Gastrocnemius medialis (tissue), 4 donors: ENCODE measurements around the gene FNDC3B. TPM values are rescaled to one million over a fixed set of nuclear protein-coding genes. Genes with fewer than 3 reads are reported as not detected.

Source experiments
- ATAC-seq, 2 donors: fragments of 150-250 bp; one replicate each; pipeline ENCODE4 v1.9.1; 2016
- DNase-seq, 2 donors: peaks; one replicate each; pipeline ENCODE4 v3.0.0-alpha.2; 2019
- H3K27ac ChIP-seq, 4 donors: fragments of 200-600 bp; sonication (generic); 1 replicate in 1 of 4; 2 replicates in 3 of 4; pipeline ENCODE4 v1.5.1; 2016 to 2018; ENCODE audit warnings: mild to moderate bottlenecking in 2 of 4, moderate library complexity in 1 of 4
- H3K27me3 ChIP-seq, 3 donors: fragments of 200-600 bp; sonication (generic) in 2 of 3; 1 replicate in 1 of 3; 2 replicates in 2 of 3; pipeline versions ENCODE4 v1.5.1 to v1.6.0; 2016 to 2019; ENCODE audit warnings: mild to moderate bottlenecking in 1 of 3, moderate library complexity in 1 of 3
- H3K36me3 ChIP-seq, 2 donors: fragments of 200-600 bp; sonication (generic) in 1 of 2; one replicate each; pipeline ENCODE4 v1.5.1; 2017 to 2018
- H3K4me1 ChIP-seq, 2 donors: fragments of 200-600 bp; sonication (generic) in 1 of 2; one replicate each; pipeline ENCODE4 v1.5.1; 2016 to 2017; ENCODE audit warnings: mild to moderate bottlenecking in 2 of 2
- H3K4me3 ChIP-seq, 4 donors: fragments of 200-600 bp; sonication (generic) in 3 of 4; 1 replicate in 1 of 4; 2 replicates in 3 of 4; pipeline ENCODE4 v1.5.1; 2016 to 2019; ENCODE audit warnings: mild to moderate bottlenecking in 2 of 4
- H3K9me3 ChIP-seq, 3 donors: fragments of 200-600 bp; sonication (generic) in 2 of 3; 1 replicate in 1 of 3; 2 replicates in 2 of 3; pipeline ENCODE4 v1.5.1; 2016 to 2019
- POLR2A ChIP-seq, 2 donors: fragments of 450-650 bp; IDR thresholded peaks; one replicate each; pipeline ENCODE4 v1.6.1; 2017; ENCODE audit warnings: antibody characterized with exemption in 2 of 2, mild to moderate bottlenecking in 2 of 2, moderate library complexity in 2 of 2
- in situ Hi-C, 4 donors: fragments of 200-750 bp; cut with MboI; loops; one replicate each; pipeline versions ENCODE4 v1.15.0 to v1.8.0; 2017; ENCODE audit warnings: low sequenced_read_pairs in 4 of 4
- intact Hi-C: fragments of 100-400 bp; cut with DNase I; formaldehyde crosslinking; loops from one replicate; pipeline ENCODE4 v1.15.1; 2023; ENCODE audit warnings: low total_unique reads
- total RNA-seq, 4 donors: library from RNA; depleted of rRNA; stranded (reverse); fragments of >200 nt; gene quantifications; one replicate each; pipeline versions ENCODE4 v1.1.0 to v1.2.3, GENCODE V29; 2016
- TF ChIP-seq, protein P1 (sequence below), 5 experiments: fragments of 450-650 bp in 3 of 5; fragments of 200-600 bp in 2 of 5; sonication (generic) in 2 of 5; IDR thresholded peaks in 4 of 5; conservative IDR thresholded peaks in 1 of 5; 1 replicate in 4 of 5; 2 replicates in 1 of 5; pipeline ENCODE4 v1.5.1; 2016 to 2019; ENCODE audit warnings: antibody characterized with exemption in 5 of 5, mild to moderate bottlenecking in 3 of 5, moderate library complexity in 3 of 5

FNDC3B gene
- total RNA-seq, 4 donors from 2014 or later = 42.5 to 110 (median 74.2) TPM

DNA sequence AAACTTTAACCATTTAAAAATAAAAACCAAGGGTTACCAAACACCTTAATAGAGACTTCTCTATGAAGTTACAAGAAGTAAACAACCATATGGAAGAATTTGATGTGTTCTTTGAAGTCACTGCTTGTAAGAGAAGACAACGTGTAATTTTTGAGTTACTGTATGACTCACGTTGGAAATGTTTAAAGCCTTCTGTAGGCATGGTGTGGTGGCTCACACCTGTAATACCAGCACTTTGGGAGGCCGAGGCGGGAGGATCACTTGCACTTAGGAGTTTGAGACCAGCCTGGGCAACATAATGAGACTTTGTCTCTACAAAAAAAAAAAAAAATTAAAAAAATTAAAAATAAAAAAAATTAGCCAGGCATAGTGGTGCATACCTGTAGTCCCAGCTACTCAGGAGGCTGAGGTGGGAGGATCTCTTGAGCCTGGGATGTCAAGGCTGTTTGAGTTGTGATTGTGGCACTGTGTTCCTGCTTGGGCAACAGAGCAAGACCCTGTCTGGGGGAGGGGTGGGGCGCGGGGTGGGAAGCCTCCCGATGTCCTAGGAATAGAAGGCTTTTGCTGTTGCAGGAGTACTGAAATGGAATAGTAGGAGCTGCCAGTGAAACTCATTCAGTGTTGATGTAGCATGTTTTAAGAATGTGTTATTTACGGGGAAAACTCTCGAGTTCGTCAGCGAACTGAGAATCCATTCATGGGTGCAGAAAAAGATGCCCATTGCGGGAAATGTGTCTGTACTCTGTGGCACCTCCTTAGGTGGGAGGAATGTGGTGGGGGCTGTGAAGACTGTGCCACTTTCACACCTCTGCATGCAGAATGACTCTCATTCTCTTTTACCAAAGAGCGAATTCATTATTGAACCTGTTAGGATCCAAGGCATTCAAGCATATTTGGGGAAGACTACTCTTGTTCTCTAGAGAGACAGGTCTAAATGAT lies 134.2 kb downstream of the FNDC3B start:
- intact Hi-C loops (loop anchor here (5.0 kb wide), 1 partner anchor 44 kb away; no protein-coding TSS in a partner anchor), in situ Hi-C loops (no loop called here)
- Histone ChIP-seq H3K27ac (peak overlapping the region in 3 of 4 donors; percentile 27 to 50 (median 29)), H3K4me1 (peaks cover 73 to 88% of the 10 kb centered on the region in 2 donors), H3K4me3 (peak overlapping the region in 1 of 4 donors; percentile 1), H3K27me3 (no peaks in the 10 kb centered on the region), H3K9me3 (no peaks in the 10 kb centered on the region), H3K36me3 (no peaks in the 10 kb centered on the region)
- no peak for ATAC-seq
- DNase-seq = no peak
- TF ChIP-seq, protein P1, sequence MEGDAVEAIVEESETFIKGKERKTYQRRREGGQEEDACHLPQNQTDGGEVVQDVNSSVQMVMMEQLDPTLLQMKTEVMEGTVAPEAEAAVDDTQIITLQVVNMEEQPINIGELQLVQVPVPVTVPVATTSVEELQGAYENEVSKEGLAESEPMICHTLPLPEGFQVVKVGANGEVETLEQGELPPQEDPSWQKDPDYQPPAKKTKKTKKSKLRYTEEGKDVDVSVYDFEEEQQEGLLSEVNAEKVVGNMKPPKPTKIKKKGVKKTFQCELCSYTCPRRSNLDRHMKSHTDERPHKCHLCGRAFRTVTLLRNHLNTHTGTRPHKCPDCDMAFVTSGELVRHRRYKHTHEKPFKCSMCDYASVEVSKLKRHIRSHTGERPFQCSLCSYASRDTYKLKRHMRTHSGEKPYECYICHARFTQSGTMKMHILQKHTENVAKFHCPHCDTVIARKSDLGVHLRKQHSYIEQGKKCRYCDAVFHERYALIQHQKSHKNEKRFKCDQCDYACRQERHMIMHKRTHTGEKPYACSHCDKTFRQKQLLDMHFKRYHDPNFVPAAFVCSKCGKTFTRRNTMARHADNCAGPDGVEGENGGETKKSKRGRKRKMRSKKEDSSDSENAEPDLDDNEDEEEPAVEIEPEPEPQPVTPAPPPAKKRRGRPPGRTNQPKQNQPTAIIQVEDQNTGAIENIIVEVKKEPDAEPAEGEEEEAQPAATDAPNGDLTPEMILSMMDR (IDR thresholded peaks at IDR 0.05 in 4 of 5, conservative IDR thresholded peaks at IDR 0.05 in 1 of 5) = no peak
- no peak for TF ChIP-seq POLR2A (IDR thresholded peaks at IDR 0.05)

DNA sequence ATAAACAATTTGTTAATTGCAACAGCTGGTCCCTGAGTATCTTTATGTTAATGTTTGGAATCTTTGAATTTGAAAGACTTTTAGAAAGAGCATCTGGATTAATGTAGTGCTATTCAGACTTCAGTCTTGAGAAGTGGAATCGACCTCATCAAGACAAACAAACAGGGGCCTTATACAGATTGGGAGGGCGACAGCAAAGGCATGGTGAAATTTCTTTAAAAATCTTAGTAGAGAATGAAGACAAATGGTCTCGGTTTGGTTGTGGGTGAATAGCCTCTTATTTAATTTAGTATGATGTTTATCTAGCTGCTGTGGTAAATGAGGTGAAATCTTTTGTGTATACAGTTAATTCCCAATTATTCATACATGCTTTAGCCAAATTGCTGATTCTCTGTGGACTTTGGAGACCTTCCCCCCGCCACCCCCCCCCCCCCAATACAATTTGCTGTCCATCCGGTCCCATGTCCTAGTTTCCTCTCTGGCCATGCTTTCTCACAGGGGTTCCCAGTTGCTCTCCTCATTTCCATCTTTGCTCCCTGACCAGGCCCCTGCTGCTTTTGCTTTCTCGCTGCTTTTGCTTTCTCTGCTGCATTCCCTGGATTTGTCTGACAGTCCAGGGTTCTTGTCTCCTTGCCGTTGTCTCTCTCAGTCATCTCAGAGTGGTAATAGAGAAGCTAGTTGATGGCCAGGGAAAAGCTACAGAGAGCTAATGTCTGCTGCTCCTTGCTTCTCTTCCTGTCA lies 135.3 kb downstream of the FNDC3B start:
- H3K27ac ChIP-seq = peak overlapping the region in 3 of 4 donors; percentile 27 to 50 (median 43)
- ATAC-seq (no peak), DNase-seq (no peak)
- H3K27me3 ChIP-seq = no peaks in the 10 kb centered on the region
- intact Hi-C loops (loop anchor here (5.0 kb wide), 1 partner anchor 43 kb away; no protein-coding TSS in a partner anchor), in situ Hi-C loops (no loop called here)
- no peak for TF ChIP-seq POLR2A (IDR thresholded peaks at IDR 0.05)
- TF ChIP-seq, protein P1 (IDR thresholded peaks at IDR 0.05 in 4 of 5, conservative IDR thresholded peaks at IDR 0.05 in 1 of 5) = no peak
- H3K4me1 ChIP-seq = peaks cover 63 to 77% of the 10 kb centered on the region in 2 donors
- H3K36me3 ChIP-seq = no peaks in the 10 kb centered on the region
- no peak overlapping the region for H3K4me3 ChIP-seq
- no peaks in the 10 kb centered on the region for H3K9me3 ChIP-seq

DNA sequence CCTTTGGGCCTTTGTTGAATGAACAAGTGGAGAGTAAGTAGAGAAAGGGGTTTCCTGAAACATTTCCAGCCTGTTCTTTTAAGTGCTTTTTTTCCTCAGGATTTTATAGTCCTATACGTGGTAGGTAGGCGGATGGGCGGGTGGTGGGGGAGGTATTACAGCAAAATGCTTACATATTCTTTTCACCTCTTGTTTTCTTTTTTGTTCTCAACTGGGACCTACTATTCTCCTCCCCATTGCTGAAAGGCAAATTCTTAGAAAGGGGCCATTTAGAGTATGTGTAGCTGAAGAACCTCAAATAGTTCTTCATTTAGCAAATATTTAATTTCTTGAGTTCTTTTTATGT lies 135.8 kb downstream of the FNDC3B start:
- no peak for ATAC-seq

DNA sequence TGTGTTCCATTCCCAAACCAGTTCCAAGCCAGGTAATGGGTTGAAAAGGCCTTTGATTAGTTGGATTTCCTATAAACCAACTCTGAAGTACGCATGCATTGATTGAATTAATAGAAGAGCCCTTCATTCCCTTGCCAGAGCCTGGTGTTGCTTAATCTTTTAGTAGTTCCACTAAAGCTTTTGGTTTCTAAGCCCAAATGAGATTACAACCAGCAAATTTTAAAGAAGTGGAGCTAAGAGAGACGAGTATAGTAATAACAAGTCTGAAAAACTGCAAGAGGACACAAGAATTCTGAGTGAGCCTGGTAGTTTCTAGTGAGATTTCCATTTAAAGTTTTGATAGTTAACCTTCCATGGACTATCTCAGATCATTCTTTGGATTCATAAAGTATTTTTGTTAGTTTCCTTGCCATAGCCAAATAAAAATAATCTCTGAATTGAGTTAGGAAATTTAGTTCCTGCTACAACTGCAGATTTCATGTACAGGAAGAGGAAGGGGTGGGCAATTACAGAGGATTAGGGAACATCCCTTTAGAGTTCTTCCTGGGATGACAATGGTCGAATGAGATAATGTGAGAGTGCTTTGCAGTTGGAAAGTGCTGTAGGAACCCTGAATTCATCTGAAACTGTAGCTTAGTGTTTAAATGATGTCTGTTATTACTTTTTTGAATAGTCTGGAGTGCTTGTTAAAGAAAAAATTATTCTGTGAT lies 136.8 kb downstream of the FNDC3B start:
- DNase-seq (no peak), ATAC-seq (no peak)
- H3K9me3 ChIP-seq = no peaks in the 10 kb centered on the region
- H3K4me3 ChIP-seq = no peak overlapping the region
- H3K4me1 ChIP-seq = peaks cover 62 to 64% of the 10 kb centered on the region in 2 donors
- in situ Hi-C loops (no loop called here), intact Hi-C loops (no loop called here)
- no peak overlapping the region for H3K27ac ChIP-seq
- H3K27me3 ChIP-seq = no peaks in the 10 kb centered on the region
- H3K36me3 ChIP-seq = no peaks in the 10 kb centered on the region
- TF ChIP-seq, protein P1 (IDR thresholded peaks at IDR 0.05 in 4 of 5, conservative IDR thresholded peaks at IDR 0.05 in 1 of 5) = no peak
- TF ChIP-seq POLR2A (IDR thresholded peaks at IDR 0.05) = no peak

More for the DNA sequence above, 135.8 kb downstream of the FNDC3B start:
- H3K36me3 ChIP-seq = no peaks in the 10 kb centered on the region
- no peak for TF ChIP-seq POLR2A (IDR thresholded peaks at IDR 0.05)
- TF ChIP-seq, protein P1 (IDR thresholded peaks at IDR 0.05 in 4 of 5, conservative IDR thresholded peaks at IDR 0.05 in 1 of 5) = no peak
- no peak for DNase-seq
- no peaks in the 10 kb centered on the region for H3K27me3 ChIP-seq
- H3K27ac ChIP-seq = peak overlapping the region in 3 of 4 donors; percentile 1 to 50 (median 43)
- intact Hi-C loops (no loop called here), in situ Hi-C loops (no loop called here)
- no peaks in the 10 kb centered on the region for H3K9me3 ChIP-seq
- peaks cover 63 to 72% of the 10 kb centered on the region in 2 donors for H3K4me1 ChIP-seq
- no peak overlapping the region for H3K4me3 ChIP-seq
